ENCODE measurements around the gene ACER1.

Gene ACER1

GRCh38 chr19:6270076-6270745 is 63.2 kb downstream of the ACER1 start:
- Histone ChIP-seq H3K79me2 (ENCODE audit: low read length) (peaks cover 97% of the 10 kb centered on the region), H3K4me3 (ENCODE audit: low read length) (no peak overlapping the region), H3K4me1 (ENCODE audit: low read length) (no peaks in the 10 kb centered on the region), H4K20me1 (ENCODE audit: insufficient read depth, low read length) (peaks cover 60% of the 10 kb centered on the region), H2AFZ (ENCODE audit: low read depth, low read length) (no peak overlapping the region), H3K9ac (ENCODE audit: low read length) (no peak overlapping the region), H3K27ac (ENCODE audit: low read length) (no peak overlapping the region), H3K27me3 (ENCODE audit: low read depth, low read length) (no peaks in the 10 kb centered on the region), H3K4me2 (ENCODE audit: low read length) (no peak overlapping the region), H3K9me3 (ENCODE audit: insufficient read depth, low read length) (no peaks in the 10 kb centered on the region), H3K36me3 (replicated peaks; ENCODE audit: low read depth, low read length) (peaks cover 22% of the 10 kb centered on the region)
- TF ChIP-seq CTCF (IDR thresholded peaks at IDR 0.05; ENCODE audit: low read depth, low read length): no peak
- no peak for TF ChIP-seq EZH2phosphoT487 (IDR thresholded peaks at IDR 0.05; ENCODE audit: low read depth)

- peaks cover 20% of the 10 kb centered on the region for H3K36me3 ChIP-seq (replicated peaks; ENCODE audit: low read depth, low read length)
- no peaks in the 10 kb centered on the region for H3K27me3 ChIP-seq (ENCODE audit: low read depth, low read length)
- H3K4me2 ChIP-seq (ENCODE audit: low read length): no peak overlapping the region
- no peak overlapping the region for H3K27ac ChIP-seq (ENCODE audit: low read length)
- no peak overlapping the region for H2AFZ ChIP-seq (ENCODE audit: low read depth, low read length)
- H3K9ac ChIP-seq (ENCODE audit: low read length): no peak overlapping the region
- H3K4me1 ChIP-seq (ENCODE audit: low read length): no peaks in the 10 kb centered on the region
- H3K79me2 ChIP-seq (ENCODE audit: low read length): peaks cover 97% of the 10 kb centered on the region
- peaks cover 53% of the 10 kb centered on the region for H4K20me1 ChIP-seq (ENCODE audit: insufficient read depth, low read length)
- no peak for TF ChIP-seq EZH2phosphoT487 (IDR thresholded peaks at IDR 0.05; ENCODE audit: low read depth)
- H3K9me3 ChIP-seq (ENCODE audit: insufficient read depth, low read length): no peaks in the 10 kb centered on the region
- H3K4me3 ChIP-seq (ENCODE audit: low read length): no peak overlapping the region
Observed at GRCh38 chr19:6269101-6269886, 64.1 kb downstream of the ACER1 start.

GRCh38 chr19:6268382-6268771 is 65.0 kb downstream of the ACER1 start:
- Histone ChIP-seq H3K27me3 (ENCODE audit: low read depth, low read length) (no peaks in the 10 kb centered on the region), H3K9ac (ENCODE audit: low read length) (no peak overlapping the region), H3K9me3 (ENCODE audit: insufficient read depth, low read length) (no peaks in the 10 kb centered on the region), H3K79me2 (ENCODE audit: low read length) (peaks cover 96% of the 10 kb centered on the region), H3K4me3 (ENCODE audit: low read length) (no peak overlapping the region), H3K27ac (ENCODE audit: low read length) (no peak overlapping the region), H3K36me3 (replicated peaks; ENCODE audit: low read depth, low read length) (peaks cover 23% of the 10 kb centered on the region), H3K4me2 (ENCODE audit: low read length) (no peak overlapping the region), H2AFZ (ENCODE audit: low read depth, low read length) (no peak overlapping the region), H3K4me1 (ENCODE audit: low read length) (no peaks in the 10 kb centered on the region), H4K20me1 (ENCODE audit: insufficient read depth, low read length) (peaks cover 47% of the 10 kb centered on the region)
- TF ChIP-seq CTCF (IDR thresholded peaks at IDR 0.05; ENCODE audit: low read depth, low read length) (no peak), EZH2phosphoT487 (IDR thresholded peaks at IDR 0.05; ENCODE audit: low read depth) (no peak)

- H3K4me1 ChIP-seq (ENCODE audit: low read length): no peaks in the 10 kb centered on the region
- H3K79me2 ChIP-seq (ENCODE audit: low read length): peaks cover 93% of the 10 kb centered on the region
- no peak overlapping the region for H3K27ac ChIP-seq (ENCODE audit: low read length)
- no peaks in the 10 kb centered on the region for H3K9me3 ChIP-seq (ENCODE audit: insufficient read depth, low read length)
- H3K4me2 ChIP-seq (ENCODE audit: low read length): no peak overlapping the region
- H3K9ac ChIP-seq (ENCODE audit: low read length): no peak overlapping the region
- H3K36me3 ChIP-seq (replicated peaks; ENCODE audit: low read depth, low read length): peaks cover 25% of the 10 kb centered on the region
- H4K20me1 ChIP-seq (ENCODE audit: insufficient read depth, low read length): peaks cover 41% of the 10 kb centered on the region
- no peak overlapping the region for H2AFZ ChIP-seq (ENCODE audit: low read depth, low read length)
- no peak overlapping the region for H3K4me3 ChIP-seq (ENCODE audit: low read length)
- TF ChIP-seq CTCF (IDR thresholded peaks at IDR 0.05; ENCODE audit: low read depth, low read length): no peak
- no peak for TF ChIP-seq EZH2phosphoT487 (IDR thresholded peaks at IDR 0.05; ENCODE audit: low read depth)
- H3K27me3 ChIP-seq (ENCODE audit: low read depth, low read length): no peaks in the 10 kb centered on the region
Observed at GRCh38 chr19:6267552-6268381, 65.6 kb downstream of the ACER1 start.
